DND-41 (cell line): ENCODE measurements around the gene IBA57.

Source experiments
- ATAC-seq: fragments of 200-7000 bp; cut with Tn5 transposase; 3 replicates; pipeline ENCODE4 v1.9.1; 2021; ENCODE audit warnings: low read depth; ENCODE audit not compliant: insufficient read depth
- DNase-seq: peaks from one replicate; pipeline ENCODE4 v3.0.0-alpha.2; 2020
- H2AFZ ChIP-seq: 2 replicates; pipeline ENCODE4 v1.6.0; 2012; ENCODE audit warnings: low read depth, low read length
- H3K27ac ChIP-seq: 2 replicates; pipeline ENCODE4 v1.5.1; 2012; ENCODE audit warnings: low read length, inconsistent platforms
- H3K27me3 ChIP-seq: fragments of 200-600 bp; sonication (generic); 2 replicates; pipeline ENCODE4 v1.6.0; 2012; ENCODE audit warnings: low read length, mild to moderate bottlenecking, inconsistent platforms; ENCODE audit not compliant: insufficient read depth, poor library complexity
- H3K36me3 ChIP-seq: 2 replicates; pipeline ENCODE4 v1.5.1; 2012; ENCODE audit warnings: low read length, inconsistent platforms; ENCODE audit not compliant: insufficient read depth
- H3K4me1 ChIP-seq: 2 replicates; pipeline ENCODE4 v1.5.1; 2012; ENCODE audit warnings: mild to moderate bottlenecking, low read length; ENCODE audit not compliant: insufficient read depth
- H3K4me2 ChIP-seq: 2 replicates; pipeline ENCODE4 v1.6.0; 2012; ENCODE audit warnings: mild to moderate bottlenecking, moderate library complexity, low read length, inconsistent platforms; ENCODE audit not compliant: insufficient read depth
- H3K4me3 ChIP-seq, 2 experiments: fragments of 200-600 bp in 1 of 2; shearing (Covaris generic) in 1 of 2; 2 replicates each; pipeline ENCODE4 v1.5.1; 2012 to 2016; ENCODE audit warnings: inconsistent platforms in 2 of 2, low read length in 2 of 2, mild to moderate bottlenecking in 2 of 2, low read depth in 1 of 2, moderate library complexity in 1 of 2
- H3K79me2 ChIP-seq: 2 replicates; pipeline ENCODE4 v1.6.0; 2012; ENCODE audit warnings: low read length, inconsistent platforms; ENCODE audit not compliant: insufficient read depth
- H3K9ac ChIP-seq: 2 replicates; pipeline ENCODE4 v1.6.0; 2012; ENCODE audit warnings: low read depth, mild to moderate bottlenecking, inconsistent platforms, low read length, moderate library complexity
- H3K9me3 ChIP-seq: 2 replicates; pipeline ENCODE4 v1.5.1; 2012; ENCODE audit warnings: low read length, moderate library complexity, mild to moderate bottlenecking, inconsistent platforms; ENCODE audit not compliant: insufficient read depth, severe bottlenecking
- H4K20me1 ChIP-seq: 2 replicates; pipeline ENCODE4 v1.6.0; 2012; ENCODE audit warnings: low read length; ENCODE audit not compliant: insufficient read depth
- CTCF ChIP-seq: IDR thresholded peaks from 2 replicates; pipeline ENCODE4 v1.5.1; 2012; ENCODE audit warnings: borderline replicate concordance, low read length, moderate library complexity, mild to moderate bottlenecking; ENCODE audit not compliant: poor library complexity, severe bottlenecking; ENCODE audit errors: extremely low read depth
- EZH2 ChIP-seq: IDR thresholded peaks from 3 replicates; pipeline ENCODE4 v1.6.1; 2012; ENCODE audit warnings: borderline replicate concordance, low read depth, mild to moderate bottlenecking, moderate library complexity, low read length, inconsistent platforms; ENCODE audit not compliant: severe bottlenecking

The IBA57 gene

GRCh38 chr1:228228601-228229074, 63.0 kb downstream of the IBA57 start:
- Histone ChIP-seq H3K4me3 (no peak overlapping the region), H3K4me1 (no peaks in the 10 kb centered on the region), H3K27ac (no peak overlapping the region), H3K9ac (no peak overlapping the region), H4K20me1 (no peaks in the 10 kb centered on the region), H3K9me3 (peaks cover 9% of the 10 kb centered on the region), H2AFZ (no peak overlapping the region), H3K36me3 (peaks cover 76% of the 10 kb centered on the region), H3K79me2 (no peaks in the 10 kb centered on the region), H3K4me2 (no peak overlapping the region), H3K27me3 (no peaks in the 10 kb centered on the region)
- no peak for DNase-seq
- no peak for TF ChIP-seq CTCF
- TF ChIP-seq EZH2 = no peak
- ATAC-seq = no peak

GRCh38 chr1:228231189-228231588, 65.6 kb downstream of the IBA57 start:
- H3K4me1 ChIP-seq = no peaks in the 10 kb centered on the region
- H3K27ac ChIP-seq = no peak overlapping the region
- peaks cover 64% of the 10 kb centered on the region for H3K36me3 ChIP-seq
- no peaks in the 10 kb centered on the region for H3K79me2 ChIP-seq
- H3K4me3 ChIP-seq = no peak overlapping the region
- no peak for TF ChIP-seq EZH2
- TF ChIP-seq CTCF = no peak
- ATAC-seq (no peak), DNase-seq (no peak)
- H3K4me2 ChIP-seq = no peak overlapping the region
- peaks cover 15% of the 10 kb centered on the region for H3K9me3 ChIP-seq
- H3K27me3 ChIP-seq = no peaks in the 10 kb centered on the region
- no peak overlapping the region for H2AFZ ChIP-seq
- H3K9ac ChIP-seq = no peak overlapping the region
- no peaks in the 10 kb centered on the region for H4K20me1 ChIP-seq
